ENCODE measurements around the gene FTMT. TPM values are rescaled to one million over a fixed set of nuclear protein-coding genes. Genes with fewer than 3 reads are reported as not detected.

The FTMT gene
- total RNA-seq, 3 donors from 2014 or later (not counting 1 experiment from before 2014, with no cell fraction given): not detected

- no peaks in the 10 kb centered on the region for H3K36me3 ChIP-seq (ENCODE audit: control insufficient read depth, insufficient read depth, low read length)
- no peaks in the 10 kb centered on the region for H3K27me3 ChIP-seq (ENCODE audit: control insufficient read depth, insufficient read depth, low read length)
- peaks cover 10 to 14% of the 10 kb centered on the region in 2 donors for H3K9me3 Mint-ChIP-seq
- no peak overlapping the region for H3K4me3 Mint-ChIP-seq
- no peak overlapping the region for H3K4me3 ChIP-seq (ENCODE audit: low read length)
- H3K4me1 Mint-ChIP-seq: no peaks in the 10 kb centered on the region
- 80% methylated on average over 5 of the region's 5 CpGs for WGBS (ENCODE audit: insufficient coverage)
- no peaks in the 10 kb centered on the region for H3K4me1 ChIP-seq (ENCODE audit: control insufficient read depth, insufficient read depth, low read length)
- H3K27ac Mint-ChIP-seq: no peak overlapping the region
- no peaks in the 10 kb centered on the region for H3K9me3 ChIP-seq (ENCODE audit: control insufficient read depth, insufficient read depth, low read length)
- DNase-seq (no peak), ATAC-seq (no peak)
- no peak overlapping the region for H3K27ac ChIP-seq (ENCODE audit: low read length)
- intact Hi-C loops (cut with micrococcal nuclease): no loop called here
- no peaks in the 10 kb centered on the region for H3K27me3 Mint-ChIP-seq (ENCODE audit: low read depth in 2 of 2)
- peaks cover 7% of the 10 kb centered on the region for H3K36me3 Mint-ChIP-seq
- TF ChIP-seq CTCF (IDR thresholded peaks at IDR 0.05): no peak
Observed at GRCh38 chr5:121819682-121820261, 31.9 kb upstream of the FTMT start.

- peaks cover 9% of the 10 kb centered on the region for H3K9me3 ChIP-seq (ENCODE audit: control insufficient read depth, insufficient read depth, low read length)
- no peak for TF ChIP-seq CTCF (IDR thresholded peaks at IDR 0.05)
- ATAC-seq (no peak), DNase-seq (no peak)
- no peaks in the 10 kb centered on the region for H3K27me3 ChIP-seq (ENCODE audit: control insufficient read depth, insufficient read depth, low read length)
- intact Hi-C loops (cut with micrococcal nuclease): no loop called here
- H3K36me3 Mint-ChIP-seq: no peaks in the 10 kb centered on the region
- no peaks in the 10 kb centered on the region for H3K4me1 ChIP-seq (ENCODE audit: control insufficient read depth, insufficient read depth, low read length)
- WGBS (ENCODE audit: insufficient coverage): no CpG with 5 or more reads among the region's 1 CpG
- H3K27me3 Mint-ChIP-seq (ENCODE audit: low read depth in 2 of 2): no peaks in the 10 kb centered on the region
- no peak overlapping the region for H3K27ac ChIP-seq (ENCODE audit: low read length)
- H3K9me3 Mint-ChIP-seq: peaks cover 4 to 6% of the 10 kb centered on the region in 2 donors
- H3K27ac Mint-ChIP-seq: no peak overlapping the region
- H3K4me3 Mint-ChIP-seq: no peak overlapping the region
- no peaks in the 10 kb centered on the region for H3K4me1 Mint-ChIP-seq
- H3K36me3 ChIP-seq (ENCODE audit: control insufficient read depth, insufficient read depth, low read length): no peaks in the 10 kb centered on the region
- H3K4me3 ChIP-seq (ENCODE audit: low read length): no peak overlapping the region
Observed at GRCh38 chr5:121833617-121834016, 18.1 kb upstream of the FTMT start.

- no peak overlapping the region for H3K4me3 Mint-ChIP-seq
- Histone ChIP-seq H3K9me3 (ENCODE audit: control insufficient read depth, insufficient read depth, low read length) (peaks cover 6% of the 10 kb centered on the region), H3K36me3 (ENCODE audit: control insufficient read depth, insufficient read depth, low read length) (no peaks in the 10 kb centered on the region), H3K4me1 (ENCODE audit: control insufficient read depth, insufficient read depth, low read length) (no peaks in the 10 kb centered on the region), H3K4me3 (ENCODE audit: low read length) (no peak overlapping the region), H3K27ac (ENCODE audit: low read length) (no peak overlapping the region), H3K27me3 (ENCODE audit: control insufficient read depth, insufficient read depth, low read length) (no peaks in the 10 kb centered on the region)
- DNase-seq: no peak
- H3K9me3 Mint-ChIP-seq: peaks cover 4 to 6% of the 10 kb centered on the region in 2 donors
- ATAC-seq: no peak
- TF ChIP-seq CTCF (IDR thresholded peaks at IDR 0.05): no peak
- intact Hi-C loops (cut with micrococcal nuclease): no loop called here
- 92% methylated on average over 2 of the region's 2 CpGs for WGBS (ENCODE audit: insufficient coverage)
- no peaks in the 10 kb centered on the region for H3K27me3 Mint-ChIP-seq (ENCODE audit: low read depth in 2 of 2)
- no peaks in the 10 kb centered on the region for H3K36me3 Mint-ChIP-seq
- H3K4me1 Mint-ChIP-seq: no peaks in the 10 kb centered on the region
- no peak overlapping the region for H3K27ac Mint-ChIP-seq
Observed at GRCh38 chr5:121834021-121834420, 17.7 kb upstream of the FTMT start.

- TF ChIP-seq CTCF (IDR thresholded peaks at IDR 0.05): no peak
- intact Hi-C loops (cut with micrococcal nuclease): no loop called here
Observed at GRCh38 chr5:121841892-121842291, 9.8 kb upstream of the FTMT start.

More at GRCh38 chr5:121841892-121842291, 9.8 kb upstream of the FTMT start:
- H3K9me3 ChIP-seq (ENCODE audit: control insufficient read depth, insufficient read depth, low read length): no peaks in the 10 kb centered on the region
- no peaks in the 10 kb centered on the region for H3K36me3 ChIP-seq (ENCODE audit: control insufficient read depth, insufficient read depth, low read length)
- H3K36me3 Mint-ChIP-seq: no peaks in the 10 kb centered on the region
- DNase-seq (no peak), ATAC-seq (no peak)
- no peaks in the 10 kb centered on the region for H3K27me3 Mint-ChIP-seq (ENCODE audit: low read depth in 2 of 2)
- H3K27ac Mint-ChIP-seq: no peak overlapping the region
- H3K4me3 Mint-ChIP-seq: no peak overlapping the region
- no peaks in the 10 kb centered on the region for H3K4me1 ChIP-seq (ENCODE audit: control insufficient read depth, insufficient read depth, low read length)
- H3K4me3 ChIP-seq (ENCODE audit: low read length): no peak overlapping the region
- H3K9me3 Mint-ChIP-seq: peaks cover 15 to 18% of the 10 kb centered on the region in 2 donors
- no peaks in the 10 kb centered on the region for H3K27me3 ChIP-seq (ENCODE audit: control insufficient read depth, insufficient read depth, low read length)
- no peak overlapping the region for H3K27ac ChIP-seq (ENCODE audit: low read length)
- H3K4me1 Mint-ChIP-seq: no peaks in the 10 kb centered on the region
